Naive thymus-derived CD4-positive, alpha-beta T cell (primary cell): ENCODE results near the gene AGAP1. TPM values are rescaled to one million over a fixed set of nuclear protein-coding genes. Genes with fewer than 3 reads are reported as not detected.

ENCODE experiments used
- ATAC-seq: fragments of 150-1000 bp; cut with Tn5 transposase; 2 replicates; pipeline ENCODE4 v1.10.0; 2021; ENCODE audit warnings: mild to moderate bottlenecking, moderate library complexity
- CTCF ChIA-PET: fragments of 350-600 bp; sonication (Branson Sonifier 250); formaldehyde crosslinking; loops from one replicate; lab custom pipeline; 2021; ENCODE audit warnings: antibody characterized with exemption; lab: Charles Lee
- POLR2A ChIA-PET: fragments of 350-600 bp; sonication (Branson Sonifier 250); formaldehyde crosslinking; loops from one replicate; lab custom pipeline; 2021; ENCODE audit warnings: antibody characterized with exemption, inconsistent platforms; lab: Charles Lee
- DNase-seq, 9 donors: peaks; one replicate each; pipeline versions ENCODE4 v3.0.0 to v3.0.0-alpha.2; 2020 to 2022; ENCODE audit warnings: mixed read lengths in 1 of 9
- H3K27ac ChIP-seq: one replicate; pipeline ENCODE4 v1.7.0; 2013; ENCODE audit warnings: mild to moderate bottlenecking, low read depth, low read length, moderate library complexity
- H3K27me3 ChIP-seq, 2 donors: one replicate each; pipeline ENCODE4 v1.7.0; 2013; ENCODE audit warnings: low read length in 2 of 2, mild to moderate bottlenecking in 2 of 2, moderate library complexity in 2 of 2; ENCODE audit not compliant: control insufficient read depth in 2 of 2, insufficient read depth in 2 of 2
- H3K36me3 ChIP-seq, 3 experiments: 1 replicate in 2 of 3; 2 replicates in 1 of 3; pipeline ENCODE4 v1.7.0; 2013; ENCODE audit warnings: low read length in 3 of 3, mild to moderate bottlenecking in 3 of 3, moderate library complexity in 1 of 3; ENCODE audit not compliant: insufficient read depth in 3 of 3, control insufficient read depth in 2 of 3
- H3K4me1 ChIP-seq, 2 donors: one replicate each; pipeline ENCODE4 v1.7.0; 2013; ENCODE audit warnings: low read length in 2 of 2, mild to moderate bottlenecking in 2 of 2, moderate library complexity in 1 of 2; ENCODE audit not compliant: control insufficient read depth in 2 of 2, insufficient read depth in 2 of 2
- H3K4me3 ChIP-seq: 2 replicates; pipeline ENCODE4 v1.7.0; 2013; ENCODE audit warnings: mild to moderate bottlenecking, low read length
- H3K9me3 ChIP-seq, 3 experiments: 1 replicate in 2 of 3; 2 replicates in 1 of 3; pipeline ENCODE4 v1.7.0; 2013; ENCODE audit warnings: low read length in 3 of 3; ENCODE audit not compliant: control insufficient read depth in 2 of 3
- H3K27ac Mint-ChIP-seq, 9 donors: one replicate each; pipeline ENCODE4 v1.8.0; 2020 to 2022; ENCODE audit warnings: mixed read lengths in 9 of 9, mild to moderate bottlenecking in 8 of 9, moderate library complexity in 5 of 9, inconsistent platforms in 2 of 9
- H3K27me3 Mint-ChIP-seq, 5 donors: one replicate each; pipeline ENCODE4 v1.8.0; 2021 to 2022; ENCODE audit warnings: mixed read lengths in 5 of 5, mild to moderate bottlenecking in 1 of 5
- H3K36me3 Mint-ChIP-seq, 5 donors: one replicate each; pipeline ENCODE4 v1.8.0; 2020 to 2022; ENCODE audit warnings: mixed read lengths in 5 of 5, mild to moderate bottlenecking in 3 of 5, inconsistent platforms in 1 of 5
- H3K4me1 Mint-ChIP-seq, 7 donors: one replicate each; pipeline ENCODE4 v1.8.0; 2020 to 2022; ENCODE audit warnings: mixed read lengths in 7 of 7, mild to moderate bottlenecking in 3 of 7, inconsistent platforms in 1 of 7
- H3K4me3 Mint-ChIP-seq, 10 donors: one replicate each; pipeline ENCODE4 v1.8.0; 2020 to 2022; ENCODE audit warnings: mild to moderate bottlenecking in 10 of 10, mixed read lengths in 10 of 10, moderate library complexity in 6 of 10, inconsistent platforms in 2 of 10
- H3K9me3 Mint-ChIP-seq, 11 donors: one replicate each; pipeline ENCODE4 v1.8.0; 2020 to 2022; ENCODE audit warnings: mixed read lengths in 11 of 11, mild to moderate bottlenecking in 4 of 11, inconsistent platforms in 1 of 11, moderate library complexity in 1 of 11
- intact Hi-C, 2 donors: fragments of 100-400 bp; cut with micrococcal nuclease; formaldehyde crosslinking; loops; one replicate each; pipeline ENCODE4 v1.15.1; 2023
- polyA plus RNA-seq, 2 donors: library from polyadenylated mRNA; unstranded; fragments of 300-500 nt; fragmentation: Illumina TruSeq; gene quantifications; one replicate each; pipeline ENCODE4 v1.2.3, GENCODE V29; 2021
- total RNA-seq, 6 experiments: library from RNA in 5 of 6; stranded (reverse) in 5 of 6; gene quantifications; 1 replicate in 5 of 6; 2 replicates in 1 of 6; pipeline ENCODE4 v1.2.3 and lab custom pipeline; 2021 to 2026

The AGAP1 gene
- total and polyA plus RNA-seq, 7 experiments from 2014 or later = 0.35 to 9.6 (median 0.85) TPM; not detected in 2

DNA sequence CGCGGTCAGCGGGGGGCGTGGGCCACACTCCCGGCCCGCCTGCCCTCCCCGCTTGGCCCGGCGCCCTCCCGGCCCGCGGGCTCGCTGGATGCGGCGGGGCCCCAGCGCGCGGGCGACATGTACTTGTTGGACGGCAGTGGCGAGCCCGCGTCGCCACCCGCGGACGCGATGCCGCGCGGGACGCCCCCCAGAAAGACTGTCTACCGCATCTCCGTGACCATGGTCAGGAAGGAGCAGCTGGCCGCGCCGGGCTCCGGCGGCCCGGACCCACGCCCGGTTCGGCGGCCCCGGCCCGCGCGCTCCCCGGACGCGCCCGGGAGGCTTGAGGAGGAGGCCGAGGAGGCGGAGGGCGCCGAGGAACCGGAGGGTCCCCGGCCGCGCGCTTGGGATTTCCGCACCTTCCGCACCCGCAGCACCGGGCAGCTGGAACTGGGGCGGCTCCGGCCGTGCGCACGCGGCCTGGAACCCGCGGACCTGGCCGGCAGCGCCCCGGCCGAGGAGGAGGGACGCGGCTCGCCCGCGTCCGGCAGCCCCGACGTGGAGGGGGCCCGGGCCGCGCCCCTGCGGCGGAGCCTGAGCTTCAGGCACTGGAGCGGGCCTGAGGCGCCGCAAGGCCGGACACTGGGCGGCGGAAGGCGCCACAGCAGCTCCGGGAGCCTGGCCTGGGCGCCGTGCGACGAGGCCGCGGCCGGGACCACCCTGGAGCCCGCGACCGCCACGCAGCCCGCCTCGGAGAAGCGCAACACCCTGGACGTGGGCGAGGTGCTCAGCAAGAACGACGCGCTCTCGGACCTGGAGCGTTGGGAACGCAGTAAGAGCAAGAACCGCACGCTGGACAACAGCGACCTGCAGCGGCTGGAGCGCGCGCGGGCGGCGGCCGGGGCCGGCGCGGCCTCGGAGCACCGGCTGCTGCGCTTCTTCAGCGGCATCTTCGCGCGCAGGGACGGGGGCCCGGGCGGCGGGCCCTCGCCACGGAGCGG is 176.4 kb downstream of the AGAP1 start:
- H3K27me3 ChIP-seq = peaks cover 0 to 4% of the 10 kb centered on the region in 2 donors
- no peaks in the 10 kb centered on the region for H3K36me3 ChIP-seq
- Mint-ChIP-seq H3K27ac (no peak overlapping the region), H3K4me3 (no peak overlapping the region), H3K4me1 (peaks cover 0 to 26% (median 10%) of the 10 kb centered on the region in 7 donors), H3K36me3 (no peaks in the 10 kb centered on the region), H3K27me3 (peaks cover 52 to 63% (median 60%) of the 10 kb centered on the region in 5 donors), H3K9me3 (no peaks in the 10 kb centered on the region)
- ATAC-seq (no peak), DNase-seq (no peak)
- H3K9me3 ChIP-seq = no peaks in the 10 kb centered on the region
- H3K4me1 ChIP-seq = peaks cover 0 to 2% of the 10 kb centered on the region in 2 donors
- H3K27ac ChIP-seq = no peak overlapping the region
- POLR2A ChIA-PET = no interaction called here
- no peak overlapping the region for H3K4me3 ChIP-seq
- CTCF ChIA-PET = no interaction called here
- intact Hi-C loops = no loop called here

DNA sequence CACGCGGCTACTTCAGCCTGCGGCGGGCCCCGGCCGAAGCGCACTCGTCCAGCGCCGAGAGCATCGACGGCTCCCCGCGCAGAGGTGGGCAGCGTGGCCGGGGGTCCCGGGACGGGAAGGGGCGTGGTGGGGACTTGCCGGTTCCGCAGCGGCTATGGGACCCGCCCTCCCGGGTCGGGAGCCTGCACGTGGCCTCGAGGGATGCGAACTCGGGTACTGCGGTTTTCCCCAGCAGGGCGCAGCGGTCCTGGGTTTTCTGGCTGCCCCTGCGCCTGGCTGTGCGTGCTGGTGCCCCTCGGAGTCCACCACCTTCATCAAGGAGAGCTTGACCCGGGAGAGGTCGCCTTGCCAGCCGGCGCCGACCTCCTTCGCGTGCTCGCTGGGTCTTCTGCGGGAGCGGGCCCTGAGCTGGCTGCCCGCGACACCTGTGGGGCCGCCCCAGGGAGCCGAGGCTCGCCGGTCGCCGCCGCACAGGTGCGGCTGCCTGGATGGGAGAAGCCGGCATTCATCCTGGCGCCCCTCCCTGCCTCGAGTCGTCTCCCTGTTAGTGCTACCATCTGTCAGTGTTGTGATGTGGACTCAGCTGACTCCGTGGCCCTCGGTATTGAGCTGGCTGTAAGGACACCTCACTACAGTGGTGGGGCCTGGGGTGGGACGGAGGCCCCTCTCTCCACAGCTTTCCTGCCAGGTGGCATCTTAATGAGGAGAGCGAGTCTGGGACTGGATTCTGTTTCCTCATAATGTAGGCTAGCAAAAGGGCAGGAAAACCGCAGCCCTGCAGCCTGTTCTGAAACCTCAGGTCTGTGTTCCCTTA is 177.3 kb downstream of the AGAP1 start:
- ChIA-PET POLR2A (no interaction called here), CTCF (no interaction called here)
- Mint-ChIP-seq H3K27ac (peak overlapping the region in 1 of 9 donors; percentile 5), H3K36me3 (no peaks in the 10 kb centered on the region), H3K4me3 (peak overlapping the region in 3 of 10 donors; percentile 28 to 54 (median 34)), H3K9me3 (no peaks in the 10 kb centered on the region), H3K27me3 (peaks cover 48 to 62% (median 58%) of the 10 kb centered on the region in 5 donors), H3K4me1 (peaks cover 0 to 22% (median 9%) of the 10 kb centered on the region in 7 donors)
- DNase-seq (no peak), ATAC-seq (no peak)
- H3K9me3 ChIP-seq = no peaks in the 10 kb centered on the region
- intact Hi-C loops = no loop called here
- H3K36me3 ChIP-seq = no peaks in the 10 kb centered on the region
- H3K4me1 ChIP-seq = peaks cover 0 to 2% of the 10 kb centered on the region in 2 donors
- no peak overlapping the region for H3K4me3 ChIP-seq
- peaks cover 0 to 4% of the 10 kb centered on the region in 2 donors for H3K27me3 ChIP-seq
- H3K27ac ChIP-seq = no peak overlapping the region

DNA sequence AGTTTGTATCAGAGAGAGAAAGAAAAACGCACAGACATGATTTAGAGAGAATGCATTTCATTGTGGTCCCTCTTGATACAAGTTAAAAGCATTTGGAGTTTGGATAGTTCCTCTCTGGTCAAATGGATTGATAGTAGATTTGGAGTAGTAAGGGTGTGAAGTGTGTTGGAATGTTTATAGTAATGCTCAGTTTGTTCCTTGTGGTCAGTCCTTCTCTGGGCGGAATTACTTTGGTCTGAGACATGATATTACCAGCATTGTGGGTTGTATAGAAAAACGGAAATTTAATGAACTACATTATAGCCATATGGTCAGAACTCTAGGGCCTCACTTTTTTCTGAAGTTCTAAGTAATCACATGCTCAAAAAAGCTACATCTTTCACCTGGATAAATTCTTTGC is 178.9 kb downstream of the AGAP1 start:
- H3K4me3 ChIP-seq = no peak overlapping the region
- H3K27me3 ChIP-seq = peaks cover 0 to 4% of the 10 kb centered on the region in 2 donors
- ATAC-seq = no peak
- no peak overlapping the region for H3K27ac Mint-ChIP-seq
- intact Hi-C loops = no loop called here
- no peaks in the 10 kb centered on the region for H3K9me3 Mint-ChIP-seq
- peaks cover 0 to 17% (median 9%) of the 10 kb centered on the region in 7 donors for H3K4me1 Mint-ChIP-seq
- H3K9me3 ChIP-seq = no peaks in the 10 kb centered on the region
- POLR2A ChIA-PET = no interaction called here
- no peaks in the 10 kb centered on the region for H3K36me3 Mint-ChIP-seq
- peaks cover 0 to 2% of the 10 kb centered on the region in 2 donors for H3K4me1 ChIP-seq
- DNase-seq = no peak
- no peaks in the 10 kb centered on the region for H3K36me3 ChIP-seq
- peaks cover 40 to 56% (median 45%) of the 10 kb centered on the region in 5 donors for H3K27me3 Mint-ChIP-seq
- H3K27ac ChIP-seq = no peak overlapping the region
- no peak overlapping the region for H3K4me3 Mint-ChIP-seq
- CTCF ChIA-PET = no interaction called here

DNA sequence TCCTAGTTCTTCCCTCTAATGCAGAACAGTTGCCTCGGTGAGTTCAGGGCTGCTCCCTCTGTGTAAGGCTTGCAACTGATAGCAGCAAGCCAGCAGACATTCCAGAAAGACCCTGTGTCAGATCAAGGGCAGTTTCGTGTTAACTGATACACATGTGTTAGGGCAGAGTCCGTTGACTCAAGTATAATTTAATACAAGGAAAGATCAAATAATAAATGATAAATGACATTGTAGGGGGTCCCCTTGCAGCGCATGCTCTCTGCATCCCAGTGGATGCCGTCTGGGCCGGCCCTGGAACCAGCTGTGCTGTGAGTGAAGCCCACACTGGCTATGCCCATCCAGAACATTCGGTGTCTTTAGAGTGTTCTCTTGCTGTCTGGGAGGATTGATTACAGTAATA is 180.3 kb downstream of the AGAP1 start:
- Mint-ChIP-seq H3K4me1 (peaks cover 0 to 8% (median under 1%) of the 10 kb centered on the region in 7 donors), H3K27ac (no peak overlapping the region), H3K36me3 (no peaks in the 10 kb centered on the region), H3K9me3 (no peaks in the 10 kb centered on the region), H3K27me3 (peaks cover 31 to 44% (median 34%) of the 10 kb centered on the region in 5 donors), H3K4me3 (no peak overlapping the region)
- no peak for ATAC-seq
- no peaks in the 10 kb centered on the region for H3K27me3 ChIP-seq
- H3K4me1 ChIP-seq = no peaks in the 10 kb centered on the region
- H3K4me3 ChIP-seq = no peak overlapping the region
- intact Hi-C loops = no loop called here
- no peaks in the 10 kb centered on the region for H3K36me3 ChIP-seq
- POLR2A ChIA-PET = no interaction called here
- CTCF ChIA-PET = no interaction called here
- no peak overlapping the region for H3K27ac ChIP-seq
- no peaks in the 10 kb centered on the region for H3K9me3 ChIP-seq
- no peak for DNase-seq

DNA sequence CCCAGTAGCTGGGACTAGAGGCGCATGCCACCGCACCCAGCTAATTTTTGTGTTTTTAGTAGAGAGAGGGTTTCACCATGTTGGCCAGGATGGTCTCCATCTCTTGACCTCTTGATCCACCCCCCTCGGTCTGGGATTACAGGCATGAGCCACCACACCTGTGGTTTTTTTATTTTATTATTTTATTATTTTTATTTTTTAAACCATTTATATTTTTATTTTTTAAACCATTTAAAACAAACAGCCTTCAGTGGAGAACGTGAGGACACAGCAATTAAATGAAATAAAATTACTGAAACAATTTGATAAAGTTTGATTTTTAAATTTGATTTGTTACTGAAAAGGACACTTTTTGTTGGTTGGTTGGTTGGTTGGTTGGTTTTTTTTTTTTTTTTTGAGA is 181.0 kb downstream of the AGAP1 start:
- no peak for ATAC-seq
- Mint-ChIP-seq H3K27me3 (peaks cover 31 to 44% (median 34%) of the 10 kb centered on the region in 5 donors), H3K36me3 (no peaks in the 10 kb centered on the region), H3K27ac (no peak overlapping the region), H3K4me1 (peaks cover 0 to 8% (median 0%) of the 10 kb centered on the region in 7 donors), H3K4me3 (no peak overlapping the region), H3K9me3 (no peaks in the 10 kb centered on the region)
- ChIA-PET POLR2A (no interaction called here), CTCF (no interaction called here)
- H3K4me3 ChIP-seq = no peak overlapping the region
- H3K27ac ChIP-seq = no peak overlapping the region
- no peaks in the 10 kb centered on the region for H3K36me3 ChIP-seq
- DNase-seq = no peak
- no peaks in the 10 kb centered on the region for H3K27me3 ChIP-seq
- H3K4me1 ChIP-seq = no peaks in the 10 kb centered on the region
- intact Hi-C loops = no loop called here
- H3K9me3 ChIP-seq = no peaks in the 10 kb centered on the region

DNA sequence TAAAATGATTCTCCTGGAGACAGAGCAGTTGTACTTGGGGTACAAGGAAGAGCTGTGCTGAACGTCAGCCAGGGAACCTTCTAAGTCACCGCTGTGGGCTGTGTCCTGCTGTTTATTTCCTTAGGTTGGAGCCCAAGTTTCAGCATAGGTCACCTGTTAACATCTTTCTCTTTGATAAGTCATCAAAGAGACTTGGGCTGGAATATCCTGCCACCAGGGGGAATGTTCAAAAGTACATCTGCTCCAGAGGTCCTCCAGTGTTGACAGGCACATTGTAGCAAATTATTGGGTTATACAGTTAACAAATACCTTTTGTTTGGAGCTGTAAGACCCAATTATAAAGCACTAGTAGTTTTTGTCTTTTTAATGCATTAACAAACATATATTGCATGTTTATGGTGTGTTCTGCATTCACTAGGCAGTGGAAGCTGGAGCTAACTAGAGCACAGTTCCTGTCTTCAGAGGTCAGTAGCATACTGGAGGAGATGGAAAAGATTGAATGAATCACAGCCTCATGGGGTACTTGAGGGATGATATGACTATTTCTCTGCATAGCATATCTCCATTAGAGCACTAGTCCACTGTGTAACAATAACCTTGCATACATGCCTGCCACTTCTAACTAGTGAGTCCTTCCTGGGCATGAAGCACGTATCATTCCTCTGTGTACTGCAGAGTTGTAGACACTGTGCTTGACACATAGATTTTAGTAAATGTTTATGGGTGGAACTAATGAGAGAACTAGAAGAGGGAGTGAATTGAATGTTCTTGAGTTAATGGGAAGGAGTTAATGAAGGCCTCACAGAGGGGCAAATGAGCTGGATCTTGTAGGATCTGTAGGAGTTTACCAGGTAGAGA is 182.1 kb downstream of the AGAP1 start:
- Histone ChIP-seq H3K4me3 (no peak overlapping the region), H3K9me3 (no peaks in the 10 kb centered on the region), H3K4me1 (no peaks in the 10 kb centered on the region), H3K27ac (no peak overlapping the region), H3K27me3 (no peaks in the 10 kb centered on the region), H3K36me3 (no peaks in the 10 kb centered on the region)
- H3K27ac Mint-ChIP-seq = no peak overlapping the region
- peaks cover 31 to 52% (median 37%) of the 10 kb centered on the region in 5 donors for H3K27me3 Mint-ChIP-seq
- H3K4me1 Mint-ChIP-seq = peaks cover 0 to 8% (median 0%) of the 10 kb centered on the region in 7 donors
- intact Hi-C loops = no loop called here
- ATAC-seq = no peak
- no peak overlapping the region for H3K4me3 Mint-ChIP-seq
- no peaks in the 10 kb centered on the region for H3K36me3 Mint-ChIP-seq
- ChIA-PET POLR2A (no interaction called here), CTCF (no interaction called here)
- no peaks in the 10 kb centered on the region for H3K9me3 Mint-ChIP-seq
- DNase-seq = no peak
